Pancreas (tissue), 10 donors: Measurements from ENCODE around the gene NAV3. TPM values are rescaled to one million over a fixed set of nuclear protein-coding genes. Genes with fewer than 3 reads are reported as not detected.
A peak's percentile ranks its signal among the peaks of the same experiment; 100 is the strongest.

Experiments
- ATAC-seq, 4 donors: fragments of 200-7000 bp; cut with Tn5 transposase; one replicate each; pipeline versions ENCODE4 v1.8.0 to v1.9.1; 2020; ENCODE audit warnings: mild to moderate bottlenecking in 4 of 4, moderate library complexity in 4 of 4
- DNase-seq, 6 donors: peaks; one replicate each; pipeline ENCODE4 v3.0.0-alpha.2; 2020
- FAIRE-seq: peaks from 2 replicates; lab custom pipeline; 2012; peaks lifted over from hg19 to GRCh38; lab: Jason Lieb, UNC
- H3K27ac ChIP-seq, 4 donors: fragments of 200-600 bp; sonication (generic); 1 replicate in 3 of 4; 2 replicates in 1 of 4; pipeline versions ENCODE4 v1.5.0 to v1.8.0; 2020
- H3K27me3 ChIP-seq, 4 donors: fragments of 200-600 bp; one replicate each; pipeline ENCODE4 v1.8.0; 2021
- H3K36me3 ChIP-seq, 3 donors: fragments of 200-600 bp; sonication (generic) in 1 of 3; one replicate each; pipeline versions ENCODE4 v1.5.0 to v1.8.0; 2020 to 2021
- H3K4me1 ChIP-seq, 3 donors: fragments of 200-600 bp; one replicate each; pipeline ENCODE4 v1.8.0; 2021
- H3K4me3 ChIP-seq, 4 donors: fragments of 200-600 bp; sonication (generic) in 2 of 4; one replicate each; pipeline versions ENCODE4 v1.5.0 to v1.8.0; 2020 to 2021
- H3K9me3 ChIP-seq, 4 donors: fragments of 200-600 bp; one replicate each; pipeline ENCODE4 v1.8.0; 2021
- WGBS, 2 donors: extraction: QIAGEN DNeasy Blood & Tissue Kit; methylation state at CpG; one replicate each; pipeline ENCODE4 v1.1.7; 2013; 5-methylcytosine and 5-hydroxymethylcytosine counted together
- intact Hi-C, 3 donors: fragments of 100-400 bp; cut with DNase I; formaldehyde crosslinking; loops; one replicate each; pipeline versions ENCODE4 v1.11.1 to v1.14.2; 2022
- polyA plus RNA-seq, 2 donors: library from polyadenylated mRNA; stranded (reverse); fragments of 200-250 nt; gene quantifications; one replicate each; pipeline ENCODE4 v1.2.3, GENCODE V29; 2013
- total RNA-seq, 6 donors: library from RNA; stranded (reverse); fragmentation: NEBNext Ultra II Directional in 4 of 6; extraction: Animal tissue kit (Norgen Biotek cat#: 25700) in 4 of 6; gene quantifications; one replicate each; pipeline versions ENCODE4 v1.2.1 to v1.2.4, GENCODE V29; 2021 to 2023
- TF ChIP-seq, protein P1 (sequence below), 4 donors: fragments of 200-600 bp; sonication (generic) in 3 of 4; IDR thresholded peaks; one replicate each; pipeline versions ENCODE4 v1.5.0 to v1.8.0; 2021; ENCODE audit warnings: antibody characterized with exemption in 4 of 4
- donor health status: healthy with polysubstance abuse.
- donor health status: DM: no; HTN: no; CAD: no; lungs with moderate emphysema.
- donor health status: DM: no; HTN: no; CAD: no.
- donor health status: control.
- donor health status: control.
- donor health status: Bipolar disorder and iron deficiency.
- donor health status: DM: yes; HTN: yes; CAD: no.
- donor health status: DM: no; HTN: no; CAD: no.
- donor health status: DM: no; HTN: no; CAD: no.
- donor health status: DM: yes; HTN: yes; CAD: no.

The NAV3 gene
- total and polyA plus RNA-seq, 8 donors: 0.46 to 3.7 (median 0.68) TPM

- intact Hi-C loops: no loop called here
- TF ChIP-seq, protein P1, sequence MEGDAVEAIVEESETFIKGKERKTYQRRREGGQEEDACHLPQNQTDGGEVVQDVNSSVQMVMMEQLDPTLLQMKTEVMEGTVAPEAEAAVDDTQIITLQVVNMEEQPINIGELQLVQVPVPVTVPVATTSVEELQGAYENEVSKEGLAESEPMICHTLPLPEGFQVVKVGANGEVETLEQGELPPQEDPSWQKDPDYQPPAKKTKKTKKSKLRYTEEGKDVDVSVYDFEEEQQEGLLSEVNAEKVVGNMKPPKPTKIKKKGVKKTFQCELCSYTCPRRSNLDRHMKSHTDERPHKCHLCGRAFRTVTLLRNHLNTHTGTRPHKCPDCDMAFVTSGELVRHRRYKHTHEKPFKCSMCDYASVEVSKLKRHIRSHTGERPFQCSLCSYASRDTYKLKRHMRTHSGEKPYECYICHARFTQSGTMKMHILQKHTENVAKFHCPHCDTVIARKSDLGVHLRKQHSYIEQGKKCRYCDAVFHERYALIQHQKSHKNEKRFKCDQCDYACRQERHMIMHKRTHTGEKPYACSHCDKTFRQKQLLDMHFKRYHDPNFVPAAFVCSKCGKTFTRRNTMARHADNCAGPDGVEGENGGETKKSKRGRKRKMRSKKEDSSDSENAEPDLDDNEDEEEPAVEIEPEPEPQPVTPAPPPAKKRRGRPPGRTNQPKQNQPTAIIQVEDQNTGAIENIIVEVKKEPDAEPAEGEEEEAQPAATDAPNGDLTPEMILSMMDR (IDR thresholded peaks at IDR 0.05): no peak
Observed at GRCh38 chr12:77808534-77808933, 22.2 kb upstream of the NAV3 start.

DNA sequence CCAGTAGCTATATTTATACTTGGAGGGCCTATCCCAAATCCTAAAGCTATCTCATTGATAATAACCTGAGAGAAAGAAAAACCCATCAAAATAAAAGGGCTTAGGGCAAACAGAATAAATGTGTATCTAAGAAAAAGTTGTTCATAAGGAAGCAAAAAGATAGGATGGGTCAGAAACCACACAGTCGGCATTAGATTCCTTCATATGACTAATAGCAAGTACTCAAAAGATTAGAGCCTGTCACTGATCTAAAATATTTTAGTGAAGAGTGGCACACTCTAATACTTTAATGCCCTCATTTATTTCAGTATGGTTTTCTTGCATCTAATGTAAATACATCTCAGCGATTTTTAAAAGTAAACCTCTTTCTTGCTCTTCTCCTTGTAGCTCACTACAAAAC, 17.1 kb upstream of the NAV3 start:
- intact Hi-C loops: no loop called here
- ATAC-seq: no peak
- H3K4me1 ChIP-seq: peaks cover 0 to 6% (median 6%) of the 10 kb centered on the region in 3 donors
- no peak for DNase-seq
- TF ChIP-seq, protein P1 (IDR thresholded peaks at IDR 0.05): no peak
- 71 to 92% methylated on average over 2 of the region's 2 CpGs for WGBS, 2 donors
- H3K36me3 ChIP-seq: no peaks in the 10 kb centered on the region
- no peak for FAIRE-seq
- H3K9me3 ChIP-seq: no peaks in the 10 kb centered on the region
- no peak overlapping the region for H3K27ac ChIP-seq
- H3K27me3 ChIP-seq: no peaks in the 10 kb centered on the region
- no peak overlapping the region for H3K4me3 ChIP-seq

More at GRCh38 chr12:77808534-77808933, 22.2 kb upstream of the NAV3 start:
- no peaks in the 10 kb centered on the region for H3K9me3 ChIP-seq
- no peaks in the 10 kb centered on the region for H3K27me3 ChIP-seq
- ATAC-seq (no peak), DNase-seq (no peak), FAIRE-seq (no peak)
- 45 to 64% methylated on average over 9 of the region's 9 CpGs for WGBS, 2 donors
- no peaks in the 10 kb centered on the region for H3K36me3 ChIP-seq
- H3K27ac ChIP-seq: no peak overlapping the region
- no peak overlapping the region for H3K4me3 ChIP-seq
- H3K4me1 ChIP-seq: no peaks in the 10 kb centered on the region

DNA sequence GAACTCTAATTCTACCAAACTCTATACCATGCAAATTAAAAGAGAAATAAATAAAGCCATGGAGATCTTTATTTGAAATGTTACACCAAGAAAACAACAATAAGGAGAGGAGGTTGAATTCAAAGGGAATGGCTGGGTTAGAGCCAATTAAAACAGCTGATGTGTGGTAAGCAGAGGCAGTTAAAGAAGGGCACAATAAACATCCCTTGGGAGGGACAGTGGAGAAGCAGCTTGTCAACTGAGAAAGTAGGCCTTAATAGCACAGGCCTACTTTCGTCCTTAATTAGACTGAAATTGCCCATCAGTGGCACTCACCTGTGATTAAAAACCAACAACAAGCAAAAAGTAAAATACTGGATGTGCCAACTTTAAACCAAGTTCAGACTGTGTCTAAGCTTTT, 16.3 kb upstream of the NAV3 start:
- Histone ChIP-seq H3K27me3 (no peaks in the 10 kb centered on the region), H3K9me3 (no peaks in the 10 kb centered on the region), H3K4me3 (no peak overlapping the region), H3K4me1 (peaks cover 0 to 6% (median 6%) of the 10 kb centered on the region in 3 donors), H3K27ac (no peak overlapping the region), H3K36me3 (no peaks in the 10 kb centered on the region)
- DNase-seq: no peak
- no peak for ATAC-seq
- FAIRE-seq: no peak
- 75 to 90% methylated on average over 1 of the region's 1 CpG for WGBS, 2 donors
- TF ChIP-seq, protein P1 (IDR thresholded peaks at IDR 0.05): no peak
- intact Hi-C loops: no loop called here

DNA sequence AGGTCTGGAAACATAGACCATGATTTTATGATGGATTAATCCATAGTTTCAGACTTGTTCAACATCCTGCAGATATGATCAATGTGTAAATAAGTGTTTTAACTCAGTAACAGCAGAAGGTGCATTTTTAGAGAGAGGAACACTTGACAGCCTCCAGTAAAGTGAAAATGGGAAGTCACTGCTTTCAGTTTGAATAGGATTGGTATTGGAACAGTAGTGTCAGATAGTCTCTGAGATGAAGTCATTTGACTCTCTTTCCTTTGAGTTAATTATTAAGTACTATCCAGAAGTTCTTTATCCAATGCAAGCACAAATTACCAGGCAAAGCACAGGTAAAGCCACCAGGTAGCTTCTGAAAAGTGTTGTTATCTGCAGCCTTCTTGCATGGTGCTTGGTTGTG, 14.5 kb upstream of the NAV3 start:
- H3K4me3 ChIP-seq: no peak overlapping the region
- TF ChIP-seq, protein P1 (IDR thresholded peaks at IDR 0.05): no peak
- FAIRE-seq (no peak), ATAC-seq (peak in 2 of 4 donors; percentile 59 to 80), DNase-seq (no peak)
- intact Hi-C loops: no loop called here
- H3K36me3 ChIP-seq: no peaks in the 10 kb centered on the region
- no peaks in the 10 kb centered on the region for H3K9me3 ChIP-seq
- peaks cover 0 to 6% (median 6%) of the 10 kb centered on the region in 3 donors for H3K4me1 ChIP-seq
- H3K27ac ChIP-seq: no peak overlapping the region
- no peaks in the 10 kb centered on the region for H3K27me3 ChIP-seq

DNA sequence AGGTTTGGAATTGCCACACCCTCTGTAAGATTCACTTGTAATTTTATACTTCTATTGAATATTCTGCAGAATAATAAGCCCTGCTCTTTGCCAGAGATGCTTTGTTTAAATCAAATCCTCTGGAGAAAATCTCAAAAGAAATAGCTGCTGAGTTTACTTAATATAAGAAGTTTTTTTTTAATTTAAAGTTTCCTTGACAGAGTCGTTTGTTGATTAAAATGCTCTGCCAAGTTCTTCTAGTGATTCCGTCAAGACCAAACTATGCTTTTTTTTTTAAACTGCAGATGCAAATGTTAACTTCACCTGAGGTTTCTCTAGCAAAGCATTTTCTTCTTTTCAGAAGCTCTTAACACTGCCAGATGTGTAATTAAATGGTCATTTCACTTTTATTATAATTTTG, 13.4 kb upstream of the NAV3 start:
- FAIRE-seq (no peak), ATAC-seq (no peak), DNase-seq (no peak)
- intact Hi-C loops: no loop called here
- Histone ChIP-seq H3K36me3 (no peaks in the 10 kb centered on the region), H3K4me1 (peaks cover 0 to 6% (median 6%) of the 10 kb centered on the region in 3 donors), H3K27ac (no peak overlapping the region), H3K27me3 (no peaks in the 10 kb centered on the region), H3K4me3 (no peak overlapping the region), H3K9me3 (no peaks in the 10 kb centered on the region)
- TF ChIP-seq, protein P1 (IDR thresholded peaks at IDR 0.05): no peak
- WGBS, 2 donors: 13 to 28% methylated on average over 2 of the region's 2 CpGs
